Left lung (tissue), 10 donors: Measurements from ENCODE around the gene KLF13. TPM values are rescaled to one million over a fixed set of nuclear protein-coding genes. Genes with fewer than 3 reads are reported as not detected.
"Not testable (repeated sequence)": the region's sequence is repeated elsewhere in the genome, so short reads cannot be mapped to it uniquely, and the experiment has no call there.

Source experiments
- ATAC-seq: fragments of 200-7000 bp; cut with Tn5 transposase; one replicate; pipeline ENCODE4 v1.9.1; 2020; ENCODE audit warnings: moderate library complexity
- DNase-seq, 4 donors: peaks; one replicate each; pipeline ENCODE4 v3.0.0-alpha.2; 2013 to 2020
- H3K27ac ChIP-seq, 2 donors: fragments of 200-600 bp; sonication (generic) in 1 of 2; one replicate each; pipeline versions ENCODE4 v1.5.0 to v1.8.0; 2020 to 2021
- H3K27me3 ChIP-seq, 2 donors: fragments of 200-600 bp; sonication (generic) in 1 of 2; one replicate each; pipeline versions ENCODE4 v1.5.0 to v1.8.0; 2020 to 2021
- H3K36me3 ChIP-seq, 2 donors: fragments of 200-600 bp; sonication (generic) in 1 of 2; one replicate each; pipeline versions ENCODE4 v1.5.0 to v1.8.0; 2020 to 2021
- H3K4me1 ChIP-seq, 2 donors: fragments of 200-600 bp; one replicate each; pipeline ENCODE4 v1.8.0; 2021
- H3K4me3 ChIP-seq, 2 donors: fragments of 200-600 bp; sonication (generic) in 1 of 2; one replicate each; pipeline versions ENCODE4 v1.5.0 to v1.8.0; 2020 to 2021; ENCODE audit warnings: mild to moderate bottlenecking in 1 of 2
- H3K9me3 ChIP-seq, 2 donors: fragments of 200-600 bp; sonication (generic) in 1 of 2; one replicate each; pipeline versions ENCODE4 v1.5.0 to v1.8.0; 2020 to 2021
- intact Hi-C, 2 donors: fragments of 100-400 bp; cut with DNase I; formaldehyde crosslinking; loops; one replicate each; pipeline versions ENCODE4 v1.11.2 to v1.14.2; 2022
- polyA plus RNA-seq, 6 donors: library from polyadenylated mRNA; unstranded; fragments of 120-200 nt; gene quantifications; one replicate each; pipeline ENCODE4 v1.2.1, GENCODE V29; 2013; ENCODE audit not compliant: insufficient read length in 6 of 6
- total RNA-seq, 2 donors: library from RNA; stranded (reverse); fragmentation: NEBNext Ultra II Directional; extraction: Animal tissue kit (Norgen Biotek cat#: 25700); gene quantifications; one replicate each; pipeline ENCODE4 v1.2.1, GENCODE V29; 2021
- TF ChIP-seq, protein P1 (sequence below), 2 donors: fragments of 200-600 bp; sonication (generic) in 1 of 2; IDR thresholded peaks; one replicate each; pipeline versions ENCODE4 v1.5.0 to v1.8.0; 2021; ENCODE audit warnings: antibody characterized with exemption in 2 of 2
- donor health status: DM: no; HTN: yes; CAD: no.
- donor health status: DM: no; HTN: no; CAD: no.

KLF13 gene
- total and polyA plus RNA-seq, 8 donors: 44.7 to 116 (median 61.4) TPM

DNA sequence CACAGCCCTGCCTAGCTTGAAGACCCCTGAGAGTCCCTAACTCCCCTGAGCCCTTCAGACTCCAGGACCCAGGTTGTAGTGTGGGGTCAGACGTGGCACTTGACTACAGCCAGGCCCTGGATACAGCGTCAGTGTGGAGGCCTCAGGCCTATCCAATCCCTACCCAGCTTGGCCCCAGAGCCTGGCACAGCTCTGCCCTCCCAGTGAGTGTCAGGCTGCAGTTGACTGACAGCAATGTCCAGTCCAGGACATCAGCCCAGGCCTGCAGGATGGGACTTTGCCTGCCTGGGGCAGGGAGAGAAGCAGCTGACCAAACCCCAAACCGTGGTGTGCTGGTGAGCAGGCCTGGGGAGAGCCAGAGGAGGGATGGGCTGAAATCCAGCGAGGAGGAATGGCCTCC, 27.3 kb downstream of the KLF13 start:
- Histone ChIP-seq H3K9me3 (no peaks in the 10 kb centered on the region), H3K27ac (peak overlapping the region; percentile 90 to 94), H3K4me3 (no peak overlapping the region), H3K4me1 (peaks cover 69 to 99% of the 10 kb centered on the region in 2 donors), H3K27me3 (no peaks in the 10 kb centered on the region), H3K36me3 (peaks cover 0 to 12% of the 10 kb centered on the region in 2 donors)
- TF ChIP-seq, protein P1, sequence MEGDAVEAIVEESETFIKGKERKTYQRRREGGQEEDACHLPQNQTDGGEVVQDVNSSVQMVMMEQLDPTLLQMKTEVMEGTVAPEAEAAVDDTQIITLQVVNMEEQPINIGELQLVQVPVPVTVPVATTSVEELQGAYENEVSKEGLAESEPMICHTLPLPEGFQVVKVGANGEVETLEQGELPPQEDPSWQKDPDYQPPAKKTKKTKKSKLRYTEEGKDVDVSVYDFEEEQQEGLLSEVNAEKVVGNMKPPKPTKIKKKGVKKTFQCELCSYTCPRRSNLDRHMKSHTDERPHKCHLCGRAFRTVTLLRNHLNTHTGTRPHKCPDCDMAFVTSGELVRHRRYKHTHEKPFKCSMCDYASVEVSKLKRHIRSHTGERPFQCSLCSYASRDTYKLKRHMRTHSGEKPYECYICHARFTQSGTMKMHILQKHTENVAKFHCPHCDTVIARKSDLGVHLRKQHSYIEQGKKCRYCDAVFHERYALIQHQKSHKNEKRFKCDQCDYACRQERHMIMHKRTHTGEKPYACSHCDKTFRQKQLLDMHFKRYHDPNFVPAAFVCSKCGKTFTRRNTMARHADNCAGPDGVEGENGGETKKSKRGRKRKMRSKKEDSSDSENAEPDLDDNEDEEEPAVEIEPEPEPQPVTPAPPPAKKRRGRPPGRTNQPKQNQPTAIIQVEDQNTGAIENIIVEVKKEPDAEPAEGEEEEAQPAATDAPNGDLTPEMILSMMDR (IDR thresholded peaks at IDR 0.05): no peak
- ATAC-seq (peak; percentile 48), DNase-seq (no peak)
- intact Hi-C loops: no loop called here

DNA sequence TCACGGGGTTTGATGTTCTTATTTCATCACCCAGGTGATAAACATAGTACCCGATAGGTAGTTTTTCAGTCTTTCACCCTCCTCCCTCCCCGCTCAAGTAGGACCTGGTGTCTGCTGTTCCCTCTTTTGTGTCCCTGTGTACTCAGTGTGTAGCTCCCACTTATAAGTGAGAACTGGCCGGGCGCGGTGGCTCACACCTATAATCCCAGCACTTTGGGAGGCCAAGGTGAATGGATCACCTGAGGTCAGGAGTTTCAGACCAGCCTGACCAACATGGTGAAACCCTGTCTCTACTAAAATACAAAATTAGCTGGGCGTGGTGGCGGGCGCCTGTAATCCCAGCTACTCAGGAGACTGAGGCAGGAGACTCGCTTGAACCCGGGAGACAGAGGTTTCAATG, 29.5 kb downstream of the KLF13 start:
- DNase-seq, H3K27me3 ChIP-seq, ATAC-seq, H3K9me3 ChIP-seq, intact Hi-C loops, H3K4me3 ChIP-seq: not testable (repeated sequence)
- peaks cover 0 to 13% of the 10 kb centered on the region in 2 donors for H3K36me3 ChIP-seq
- peak overlapping the region in 1 of 2 donors; percentile 94 for H3K27ac ChIP-seq
- peaks cover 67 to 100% of the 10 kb centered on the region in 2 donors for H3K4me1 ChIP-seq

DNA sequence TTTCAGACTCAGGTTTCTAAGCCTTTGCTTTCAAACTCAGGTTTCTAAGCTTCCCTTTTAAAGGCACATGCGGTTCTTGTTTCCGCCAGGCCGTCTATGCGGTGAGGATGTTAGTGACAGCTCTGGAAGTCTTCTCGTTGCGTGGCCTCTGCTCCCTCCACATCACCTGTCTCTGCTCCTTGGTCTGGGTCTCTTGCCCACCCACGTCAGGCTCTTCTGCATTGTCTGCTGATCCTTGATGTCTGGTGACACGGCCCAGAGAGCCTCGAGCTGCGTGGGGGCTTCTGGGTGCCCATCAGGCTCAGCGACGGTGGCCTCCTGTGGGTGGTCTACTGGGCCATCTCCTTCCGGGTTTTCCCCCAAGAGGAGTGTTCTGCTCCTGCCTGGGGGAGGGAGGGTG, 30.5 kb downstream of the KLF13 start:
- no peak for DNase-seq
- ATAC-seq: no peak
- Histone ChIP-seq H3K4me1 (peaks cover 67 to 100% of the 10 kb centered on the region in 2 donors), H3K9me3 (no peaks in the 10 kb centered on the region), H3K36me3 (peaks cover 0 to 13% of the 10 kb centered on the region in 2 donors), H3K4me3 (no peak overlapping the region), H3K27me3 (no peaks in the 10 kb centered on the region), H3K27ac (peak overlapping the region in 1 of 2 donors; percentile 94)
- intact Hi-C loops: no loop called here
- TF ChIP-seq, protein P1 (IDR thresholded peaks at IDR 0.05): no peak

DNA sequence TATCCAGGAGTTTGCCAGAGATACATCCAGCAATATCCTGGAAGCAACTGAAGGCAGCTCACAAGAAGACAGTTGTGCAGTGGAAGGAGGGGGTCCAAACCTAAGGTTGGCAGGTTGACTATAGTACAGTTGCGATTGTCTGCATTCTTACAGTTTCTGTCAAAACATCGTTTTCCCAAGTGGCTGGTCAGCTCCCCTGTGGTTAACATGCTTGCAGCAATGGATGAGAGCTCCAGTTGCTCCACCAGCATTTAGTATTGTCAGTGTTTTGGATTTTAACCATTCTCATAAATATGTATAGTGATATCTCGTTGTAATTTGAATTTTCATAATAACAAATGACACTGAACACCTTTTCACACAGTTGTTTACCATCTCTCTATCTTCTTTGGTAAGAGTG, 31.5 kb downstream of the KLF13 start:
- intact Hi-C loops: no loop called here
- Histone ChIP-seq H3K4me3 (no peak overlapping the region), H3K27me3 (no peaks in the 10 kb centered on the region), H3K27ac (peak overlapping the region in 1 of 2 donors; percentile 94), H3K36me3 (peaks cover 0 to 13% of the 10 kb centered on the region in 2 donors), H3K4me1 (peaks cover 65 to 100% of the 10 kb centered on the region in 2 donors), H3K9me3 (no peaks in the 10 kb centered on the region)
- ATAC-seq (no peak), DNase-seq (no peak)
- TF ChIP-seq, protein P1 (IDR thresholded peaks at IDR 0.05): no peak

DNA sequence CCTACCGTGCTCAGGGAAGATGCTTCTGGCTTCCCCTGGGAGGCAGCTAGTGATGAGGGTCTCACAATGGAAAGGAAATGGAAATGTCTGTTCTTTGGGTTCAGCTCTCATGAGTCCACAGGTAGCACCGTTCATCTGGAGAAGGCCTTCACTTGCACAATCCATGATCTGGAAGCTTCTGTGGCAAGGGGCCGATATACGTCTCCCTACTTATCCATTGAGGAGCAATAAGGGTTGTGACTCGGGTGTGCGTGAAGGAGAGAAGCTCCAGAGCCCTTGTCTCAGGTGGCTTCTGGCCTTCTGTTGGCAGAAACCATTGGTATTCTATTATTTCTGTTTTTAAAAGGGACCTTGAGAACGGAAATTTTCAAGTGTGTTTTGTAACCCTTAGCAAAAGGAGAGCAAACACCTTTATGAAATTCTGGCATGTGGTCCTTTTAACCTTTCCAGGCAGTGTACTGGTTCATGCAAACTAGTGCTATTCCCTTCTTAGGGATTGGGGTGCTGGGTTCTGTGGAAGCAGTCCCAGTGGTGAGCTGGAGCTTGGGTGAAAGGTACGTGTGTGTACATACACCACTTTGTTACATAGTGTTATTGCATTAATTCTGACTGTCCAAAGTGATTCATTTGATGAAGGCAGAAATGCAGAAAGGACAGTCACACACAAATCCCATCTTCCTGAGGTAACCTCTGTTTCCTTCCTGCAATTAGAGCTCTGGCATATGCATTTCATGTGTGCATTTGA, 32.5 kb downstream of the KLF13 start:
- intact Hi-C loops: no loop called here
- peak overlapping the region; percentile 83 to 94 for H3K27ac ChIP-seq
- peak; percentile 66 for ATAC-seq
- no peaks in the 10 kb centered on the region for H3K27me3 ChIP-seq
- H3K9me3 ChIP-seq: no peaks in the 10 kb centered on the region
- TF ChIP-seq, protein P1 (IDR thresholded peaks at IDR 0.05): no peak
- H3K4me1 ChIP-seq: peaks cover 63 to 100% of the 10 kb centered on the region in 2 donors
- H3K36me3 ChIP-seq: peaks cover 0 to 13% of the 10 kb centered on the region in 2 donors
- DNase-seq: no peak
- no peak overlapping the region for H3K4me3 ChIP-seq
